ENCODE measurements around the gene TENM3.

The TENM3 gene

GRCh38 chr4:182789529-182789928 is 546.3 kb downstream of the TENM3 start:
- Mint-ChIP-seq H3K27ac (no peak overlapping the region), H3K4me1 (peaks cover 12% of the 10 kb centered on the region), H3K27me3 (ENCODE audit: low read depth, poor library complexity) (no peaks in the 10 kb centered on the region), H3K36me3 (ENCODE audit: low read depth) (peaks cover 77% of the 10 kb centered on the region), H3K9me3 (peaks cover 33% of the 10 kb centered on the region), H3K4me3 (no peak overlapping the region)
- TF ChIP-seq CTCF (IDR thresholded peaks at IDR 0.05): no peak
- DNase-seq: no peak

- Mint-ChIP-seq H3K27ac (peak overlapping the region; percentile 8), H3K4me3 (no peak overlapping the region), H3K27me3 (ENCODE audit: low read depth, poor library complexity) (peaks cover 7% of the 10 kb centered on the region), H3K9me3 (peaks cover 47% of the 10 kb centered on the region), H3K36me3 (ENCODE audit: low read depth) (peaks cover 94% of the 10 kb centered on the region), H3K4me1 (peaks cover 19% of the 10 kb centered on the region)
- DNase-seq: no peak
- TF ChIP-seq CTCF (IDR thresholded peaks at IDR 0.05): no peak
These were observed 552.4 kb downstream of the TENM3 start for GRCh38 chr4:182795446-182796238.

GRCh38 chr4:182799515-182800215 is 556.5 kb downstream of the TENM3 start:
- Mint-ChIP-seq H3K4me3 (no peak overlapping the region), H3K4me1 (peaks cover 42% of the 10 kb centered on the region), H3K9me3 (peaks cover 25% of the 10 kb centered on the region), H3K27me3 (ENCODE audit: low read depth, poor library complexity) (peaks cover 9% of the 10 kb centered on the region), H3K27ac (no peak overlapping the region), H3K36me3 (ENCODE audit: low read depth) (peaks cover 72% of the 10 kb centered on the region)
- no peak for DNase-seq
- no peak for TF ChIP-seq CTCF (IDR thresholded peaks at IDR 0.05)

GRCh38 chr4:182800216-182800515 is 557.0 kb downstream of the TENM3 start:
- peaks cover 9% of the 10 kb centered on the region for H3K27me3 Mint-ChIP-seq (ENCODE audit: low read depth, poor library complexity)
- DNase-seq: no peak
- peaks cover 44% of the 10 kb centered on the region for H3K4me1 Mint-ChIP-seq
- H3K4me3 Mint-ChIP-seq: no peak overlapping the region
- peaks cover 20% of the 10 kb centered on the region for H3K9me3 Mint-ChIP-seq
- no peak overlapping the region for H3K27ac Mint-ChIP-seq
- peaks cover 67% of the 10 kb centered on the region for H3K36me3 Mint-ChIP-seq (ENCODE audit: low read depth)
- TF ChIP-seq CTCF (IDR thresholded peaks at IDR 0.05): no peak

- H3K9me3 Mint-ChIP-seq: peaks cover 16% of the 10 kb centered on the region
- DNase-seq: no peak
- H3K27me3 Mint-ChIP-seq (ENCODE audit: low read depth, poor library complexity): peaks cover 5% of the 10 kb centered on the region
- peaks cover 41% of the 10 kb centered on the region for H3K4me1 Mint-ChIP-seq
- H3K27ac Mint-ChIP-seq: no peak overlapping the region
- no peak overlapping the region for H3K4me3 Mint-ChIP-seq
- TF ChIP-seq CTCF (IDR thresholded peaks at IDR 0.05): no peak
- H3K36me3 Mint-ChIP-seq (ENCODE audit: low read depth): peaks cover 52% of the 10 kb centered on the region
These were observed 558.4 kb downstream of the TENM3 start for GRCh38 chr4:182801636-182802035.
